Ovary (tissue), 9 donors: ENCODE data around the gene CPA1. TPM values are rescaled to one million over a fixed set of nuclear protein-coding genes. Genes with fewer than 3 reads are reported as not detected.

Experiments used
- DNase-seq, 5 donors: peaks; one replicate each; pipeline ENCODE4 v3.0.0-alpha.2; 2019 to 2020
- H3K27ac ChIP-seq, 2 donors: fragments of 200-600 bp; one replicate each; pipeline versions ENCODE4 v1.5.1 to v1.8.0; 2019 to 2022
- H3K27me3 ChIP-seq: fragments of 200-600 bp; one replicate; pipeline ENCODE4 v1.8.0; 2022
- H3K36me3 ChIP-seq: fragments of 200-600 bp; sonication (generic); one replicate; pipeline ENCODE4 v1.5.1; 2019
- H3K4me1 ChIP-seq: one replicate; pipeline ENCODE4 v1.8.1; 2013; ENCODE audit warnings: mild to moderate bottlenecking, moderate library complexity; ENCODE audit not compliant: insufficient read depth
- H3K4me3 ChIP-seq: fragments of 200-600 bp; sonication (generic); one replicate; pipeline ENCODE4 v1.5.1; 2017
- H3K9me3 ChIP-seq, 2 donors: fragments of 200-600 bp in 1 of 2; sonication (generic) in 1 of 2; one replicate each; pipeline versions ENCODE4 v1.5.1 to v1.8.1; 2013 to 2019; ENCODE audit warnings: mild to moderate bottlenecking in 1 of 2, moderate library complexity in 1 of 2
- EP300 ChIP-seq: sonication (generic); formaldehyde crosslinking; IDR thresholded peaks from one replicate; pipeline ENCODE4 v1.6.1; 2017; ENCODE audit warnings: antibody characterized with exemption
- POLR2A ChIP-seq: fragments of 450-650 bp; IDR thresholded peaks from one replicate; pipeline ENCODE4 v1.6.1; 2017; ENCODE audit warnings: antibody characterized with exemption, mild to moderate bottlenecking, moderate library complexity
- WGBS, 3 donors: extraction: QIAGEN DNeasy Blood & Tissue Kit in 1 of 3; methylation state at CpG; one replicate each; pipeline versions ENCODE4 v1.1.5 to v1.1.7; 2013 to 2017; 5-methylcytosine and 5-hydroxymethylcytosine counted together
- intact Hi-C, 4 donors: fragments of 100-400 bp; cut with DNase I; formaldehyde crosslinking; loops; one replicate each; pipeline versions ENCODE4 v1.11.0 to v1.15.1; 2022 to 2023
- polyA plus RNA-seq, 2 donors: library from polyadenylated mRNA; stranded (reverse); fragments of 200-250 nt in 1 of 2; fragments of 350-450 nt in 1 of 2; fragmentation: Illumina TruSeq in 1 of 2; extraction: RNeasy Lipid Tissue Mini Kit (QIAGEN cat#74804) in 1 of 2; gene quantifications; one replicate each; pipeline ENCODE4 v1.2.3, GENCODE V29; 2013 to 2014
- total RNA-seq, 7 donors: library from RNA; depleted of rRNA in 2 of 7; stranded (reverse); fragments of >200 nt in 2 of 7; fragmentation: NEBNext Ultra II Directional in 3 of 7; extraction: Animal tissue kit (Norgen Biotek cat#: 25700) in 3 of 7; gene quantifications; one replicate each; pipeline versions ENCODE4 v1.1.0 to v1.2.4, GENCODE V29; 2016 to 2023
- TF ChIP-seq, protein P1 (sequence below), 3 donors: fragments of 450-650 bp in 2 of 3; fragments of 200-600 bp in 1 of 3; IDR thresholded peaks; one replicate each; pipeline versions ENCODE4 v1.5.1 to v1.8.0; 2016 to 2022; ENCODE audit warnings: antibody characterized with exemption in 3 of 3, mild to moderate bottlenecking in 1 of 3
- donor health status: DM: no; HTN: no; CAD: no; lungs with moderate emphysema.
- donor health status: DM: no; HTN: no; CAD: no.
- donor health status: Bipolar disorder and iron deficiency.
- donor health status: DM: yes; HTN: yes; CAD: no.
- donor health status: DM: no; HTN: no; CAD: no.
- donor health status: DM: yes; HTN: yes; CAD: no.

The CPA1 gene
- total and polyA plus RNA-seq, 9 donors: 0.31 to 32.4 (median 1.9) TPM; not detected in 2

DNA sequence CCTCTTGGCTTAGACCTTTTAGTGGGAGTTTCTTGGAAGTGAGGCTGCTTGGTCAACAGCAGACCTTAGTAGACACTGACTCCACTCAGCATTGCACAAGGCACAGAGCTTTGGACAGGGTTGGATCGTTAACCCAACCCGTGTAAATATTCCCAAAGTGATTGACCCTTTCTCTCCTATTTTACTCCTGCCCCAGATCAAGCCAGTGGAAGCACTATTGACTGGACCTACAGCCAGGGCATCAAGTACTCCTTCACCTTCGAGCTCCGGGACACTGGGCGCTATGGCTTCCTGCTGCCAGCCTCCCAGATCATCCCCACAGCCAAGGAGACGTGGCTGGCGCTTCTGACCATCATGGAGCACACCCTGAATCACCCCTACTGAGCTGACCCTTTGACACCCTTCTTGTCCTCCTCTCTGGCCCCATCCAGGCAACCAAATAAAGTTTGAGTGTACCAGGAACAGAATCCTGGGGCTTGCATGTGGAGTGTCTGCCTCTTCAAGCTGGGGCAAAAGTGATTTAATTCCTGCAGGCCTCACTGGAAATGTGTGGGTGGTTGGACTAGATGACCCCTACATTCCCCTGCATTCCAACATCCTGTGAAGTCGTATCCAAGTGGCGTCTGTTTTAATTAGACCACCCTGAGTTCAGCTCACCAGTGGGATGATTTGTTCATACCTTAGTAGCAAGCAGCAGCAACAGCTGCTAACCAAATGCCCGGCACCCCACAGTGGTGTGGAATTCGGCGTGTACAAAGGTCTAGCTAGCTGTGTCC lies 7.5 kb downstream of the CPA1 start:
- H3K4me3 ChIP-seq: no peak overlapping the region
- TF ChIP-seq EP300: no peak
- TF ChIP-seq, protein P1, sequence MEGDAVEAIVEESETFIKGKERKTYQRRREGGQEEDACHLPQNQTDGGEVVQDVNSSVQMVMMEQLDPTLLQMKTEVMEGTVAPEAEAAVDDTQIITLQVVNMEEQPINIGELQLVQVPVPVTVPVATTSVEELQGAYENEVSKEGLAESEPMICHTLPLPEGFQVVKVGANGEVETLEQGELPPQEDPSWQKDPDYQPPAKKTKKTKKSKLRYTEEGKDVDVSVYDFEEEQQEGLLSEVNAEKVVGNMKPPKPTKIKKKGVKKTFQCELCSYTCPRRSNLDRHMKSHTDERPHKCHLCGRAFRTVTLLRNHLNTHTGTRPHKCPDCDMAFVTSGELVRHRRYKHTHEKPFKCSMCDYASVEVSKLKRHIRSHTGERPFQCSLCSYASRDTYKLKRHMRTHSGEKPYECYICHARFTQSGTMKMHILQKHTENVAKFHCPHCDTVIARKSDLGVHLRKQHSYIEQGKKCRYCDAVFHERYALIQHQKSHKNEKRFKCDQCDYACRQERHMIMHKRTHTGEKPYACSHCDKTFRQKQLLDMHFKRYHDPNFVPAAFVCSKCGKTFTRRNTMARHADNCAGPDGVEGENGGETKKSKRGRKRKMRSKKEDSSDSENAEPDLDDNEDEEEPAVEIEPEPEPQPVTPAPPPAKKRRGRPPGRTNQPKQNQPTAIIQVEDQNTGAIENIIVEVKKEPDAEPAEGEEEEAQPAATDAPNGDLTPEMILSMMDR (IDR thresholded peaks at IDR 0.05): no peak
- no peak for TF ChIP-seq POLR2A
- intact Hi-C loops: no loop called here
- DNase-seq: no peak
- no peaks in the 10 kb centered on the region for H3K27me3 ChIP-seq
- no peaks in the 10 kb centered on the region for H3K36me3 ChIP-seq
- H3K4me1 ChIP-seq: peaks cover 2% of the 10 kb centered on the region
- no peaks in the 10 kb centered on the region for H3K9me3 ChIP-seq
- H3K27ac ChIP-seq: no peak overlapping the region
- 50 to 60% (median 55%) methylated on average over 12 of the region's 12 CpGs for WGBS, 3 donors

DNA sequence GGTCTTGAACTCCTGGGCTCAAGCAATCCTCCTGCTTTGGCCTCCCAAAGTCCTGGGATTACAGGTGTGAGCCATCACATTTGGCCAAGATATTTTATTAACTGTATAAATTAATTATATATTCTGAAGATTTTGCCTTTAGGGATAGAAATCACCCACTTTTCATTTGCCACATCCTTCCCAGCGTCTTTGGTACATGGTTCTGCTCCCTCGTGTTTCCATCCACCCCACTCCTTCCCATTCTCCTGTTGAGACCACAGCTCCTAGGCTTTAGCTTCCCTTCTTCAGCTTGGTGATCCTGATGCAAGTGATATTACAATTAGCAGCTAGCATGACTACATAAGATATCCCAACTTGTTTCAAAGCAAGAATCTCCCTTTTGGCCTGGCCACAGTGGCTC lies 8.4 kb downstream of the CPA1 start:
- no peak for DNase-seq
- no peak overlapping the region for H3K4me3 ChIP-seq
- H3K9me3 ChIP-seq: no peaks in the 10 kb centered on the region
- intact Hi-C loops: no loop called here
- peaks cover 2% of the 10 kb centered on the region for H3K4me1 ChIP-seq
- no peak overlapping the region for H3K27ac ChIP-seq
- WGBS, 3 donors: 65 to 93% (median 73%) methylated on average over 2 of the region's 2 CpGs
- no peaks in the 10 kb centered on the region for H3K36me3 ChIP-seq
- no peaks in the 10 kb centered on the region for H3K27me3 ChIP-seq
- TF ChIP-seq POLR2A (no peak), EP300 (no peak)
- TF ChIP-seq, protein P1 (IDR thresholded peaks at IDR 0.05): no peak

DNA sequence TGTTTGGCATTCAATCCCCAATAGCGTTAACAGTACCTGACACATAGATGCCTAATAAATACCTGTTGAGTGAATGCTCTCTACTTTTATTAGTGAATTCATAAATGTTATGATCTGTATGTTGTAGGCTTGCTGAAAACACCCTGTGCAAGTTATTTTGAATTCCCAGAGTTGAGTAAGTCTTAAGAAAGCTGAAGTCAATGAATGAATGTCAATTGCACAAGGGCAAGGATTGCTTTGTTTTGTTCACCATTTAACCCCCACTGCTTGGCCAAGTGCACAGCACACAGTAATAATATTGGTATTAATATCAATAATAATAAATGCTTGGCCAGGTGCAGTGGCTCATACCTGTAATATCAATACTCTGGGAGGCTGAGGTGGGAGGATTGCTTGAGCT lies 10.2 kb downstream of the CPA1 start:
- Histone ChIP-seq H3K27me3 (no peaks in the 10 kb centered on the region), H3K27ac (no peak overlapping the region), H3K4me1 (peaks cover 2% of the 10 kb centered on the region), H3K4me3 (no peak overlapping the region), H3K9me3 (no peaks in the 10 kb centered on the region), H3K36me3 (no peaks in the 10 kb centered on the region)
- no peak for DNase-seq
- no peak for TF ChIP-seq POLR2A
- no peak for TF ChIP-seq EP300
- TF ChIP-seq, protein P1 (IDR thresholded peaks at IDR 0.05): no peak
- WGBS, 3 donors: 95 to 97% (median 97%) methylated on average over 1 of the region's 1 CpG
- intact Hi-C loops: no loop called here

DNA sequence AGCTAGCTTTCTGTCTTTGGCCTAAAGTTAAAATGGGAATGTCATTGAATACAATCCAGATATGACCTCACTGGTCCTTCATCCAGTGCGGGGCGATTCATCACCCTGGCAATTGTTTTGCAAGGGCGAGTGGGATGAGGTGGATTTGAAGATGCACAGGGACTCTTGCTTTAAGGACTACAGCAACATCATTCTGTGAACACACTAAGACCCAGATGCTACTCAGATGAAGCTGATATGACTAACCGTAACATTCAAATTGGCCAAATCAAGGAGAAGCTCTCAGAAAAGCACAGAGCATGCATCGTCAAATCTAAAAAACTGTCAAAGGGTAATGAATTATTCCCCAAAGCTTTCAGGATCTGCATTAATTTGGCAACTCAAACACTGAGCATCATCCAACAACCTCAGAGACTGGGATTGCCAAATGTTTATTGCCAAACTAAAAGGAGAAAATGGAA lies 12.8 kb downstream of the CPA1 start:
- intact Hi-C loops: no loop called here
- H3K9me3 ChIP-seq: no peaks in the 10 kb centered on the region
- H3K27me3 ChIP-seq: no peaks in the 10 kb centered on the region
- H3K27ac ChIP-seq: peak overlapping the region in 1 of 2 donors; percentile 78
- WGBS, 3 donors: 35 to 53% (median 39%) methylated on average over 5 of the region's 5 CpGs
- no peaks in the 10 kb centered on the region for H3K36me3 ChIP-seq
- peaks cover 2% of the 10 kb centered on the region for H3K4me1 ChIP-seq
- H3K4me3 ChIP-seq: no peak overlapping the region
- DNase-seq: peak in 3 of 5 donors; percentile 44 to 67 (median 57)
- no peak for TF ChIP-seq POLR2A
- TF ChIP-seq, protein P1 (IDR thresholded peaks at IDR 0.05): no peak
- no peak for TF ChIP-seq EP300
